Ectodermal cell (in vitro differentiated cells): ENCODE data around the gene AGGF1.

Experiments
- H3K27ac ChIP-seq: 2 replicates; pipeline ENCODE4 v1.7.0; 2013; ENCODE audit warnings: mild to moderate bottlenecking, low read depth, low read length; ENCODE audit not compliant: insufficient read depth, poor library complexity, severe bottlenecking
- H3K27me3 ChIP-seq: 2 replicates; pipeline ENCODE4 v1.7.0; 2013; ENCODE audit warnings: mild to moderate bottlenecking, low read length; ENCODE audit not compliant: insufficient read depth, control insufficient read depth, poor library complexity, severe bottlenecking
- H3K36me3 ChIP-seq: one replicate; pipeline ENCODE4 v1.7.0; 2013; ENCODE audit warnings: low read length; ENCODE audit not compliant: control insufficient read depth, insufficient read depth
- H3K4me1 ChIP-seq: one replicate; pipeline ENCODE4 v1.7.0; 2013; ENCODE audit warnings: low read length; ENCODE audit not compliant: control insufficient read depth, insufficient read depth
- H3K4me3 ChIP-seq: 2 replicates; pipeline ENCODE4 v1.7.0; 2013; ENCODE audit warnings: low read depth, low read length, control low read depth; ENCODE audit not compliant: insufficient read depth
- H3K9me3 ChIP-seq: 2 replicates; pipeline ENCODE4 v1.7.0; 2013; ENCODE audit warnings: mild to moderate bottlenecking, low read length, moderate library complexity; ENCODE audit not compliant: control insufficient read depth
- WGBS, 2 experiments: methylation state at CpG; one replicate each; pipeline ENCODE4 v1.1.7; 2013; ENCODE audit warnings: missing lambda C conversion rate in 2 of 2; 5-methylcytosine and 5-hydroxymethylcytosine counted together

Gene AGGF1

GRCh38 chr5:77022511-77023417 lies 7.4 kb upstream of the AGGF1 start:
- 74 to 78% methylated on average over 7 of the region's 7 CpGs for WGBS, 2 experiments
- Histone ChIP-seq H3K36me3 (no peaks in the 10 kb centered on the region), H3K27ac (no peak overlapping the region)

DNA sequence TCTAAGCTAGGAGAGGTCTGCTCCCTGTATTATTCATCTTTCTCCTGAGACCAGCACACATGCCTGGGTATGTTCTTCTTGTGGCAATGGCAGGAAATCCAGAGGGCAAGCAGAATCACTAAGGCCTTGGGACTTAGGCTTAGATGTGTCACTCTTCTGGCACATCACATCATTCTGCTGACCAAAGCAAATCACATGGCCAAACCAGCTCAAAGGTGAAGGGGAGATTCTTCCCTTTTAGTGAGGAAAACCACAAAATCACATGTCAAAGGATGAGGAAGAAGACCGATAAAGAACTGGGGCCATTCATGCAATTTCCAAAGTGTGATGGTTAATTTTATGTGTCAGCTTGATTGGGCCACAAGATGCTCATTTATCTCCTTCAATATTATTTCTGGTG lies 5.7 kb upstream of the AGGF1 start:
- WGBS, 2 experiments, result 81 to 91% methylated on average over 1 of the region's 1 CpG
- no peaks in the 10 kb centered on the region for H3K9me3 ChIP-seq
- no peak overlapping the region for H3K27ac ChIP-seq
- H3K4me1 ChIP-seq, result no peaks in the 10 kb centered on the region
- H3K36me3 ChIP-seq, result no peaks in the 10 kb centered on the region
- H3K4me3 ChIP-seq, result no peak overlapping the region
- H3K27me3 ChIP-seq, result peaks cover 15% of the 10 kb centered on the region

More at GRCh38 chr5:77022511-77023417, 7.4 kb upstream of the AGGF1 start:
- Histone ChIP-seq H3K9me3 (no peaks in the 10 kb centered on the region), H3K4me3 (no peak overlapping the region), H3K27me3 (peaks cover 15% of the 10 kb centered on the region), H3K4me1 (no peaks in the 10 kb centered on the region)

DNA sequence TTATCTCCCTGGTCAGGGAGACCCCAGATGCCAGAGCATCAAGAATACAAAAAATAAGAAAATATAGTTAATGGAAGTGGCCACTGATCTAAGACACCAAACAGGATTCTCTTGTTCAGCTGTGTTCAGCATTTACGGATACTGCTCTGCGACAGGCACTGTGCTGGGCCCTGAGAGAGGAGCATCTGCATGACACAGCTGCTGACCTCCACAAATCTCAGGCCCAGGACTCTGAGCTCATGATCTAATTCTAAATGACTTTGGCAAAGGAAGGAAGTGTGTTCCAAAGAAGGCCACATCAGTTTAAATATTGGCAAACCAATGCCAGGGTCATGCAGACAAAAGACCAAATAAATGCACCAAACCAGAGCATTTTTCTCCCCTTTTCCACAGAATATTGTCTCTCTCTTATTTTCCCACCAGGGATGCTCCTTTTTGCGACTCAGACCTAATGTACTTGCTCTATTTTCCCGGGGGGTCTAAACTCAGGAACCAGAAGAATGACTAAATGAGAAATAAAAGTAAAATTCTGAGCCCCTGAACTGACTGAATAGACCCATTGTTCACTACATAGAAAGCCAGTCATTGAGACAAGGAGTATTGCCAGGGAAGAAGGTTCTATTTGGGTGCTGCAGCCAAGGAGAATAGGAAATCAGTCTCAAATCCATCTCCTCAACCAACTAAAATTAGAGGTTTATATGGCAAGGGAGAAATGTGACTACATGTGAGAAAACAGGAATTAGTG lies 1.4 kb upstream of the AGGF1 start:
- Histone ChIP-seq H3K4me1 (no peaks in the 10 kb centered on the region), H3K27me3 (peaks cover 15% of the 10 kb centered on the region), H3K36me3 (no peaks in the 10 kb centered on the region), H3K27ac (no peak overlapping the region), H3K4me3 (no peak overlapping the region), H3K9me3 (no peaks in the 10 kb centered on the region)
- WGBS, 2 experiments, result 96 to 98% methylated on average over 4 of the region's 4 CpGs

GRCh38 chr5:77029376-77029885 lies 773 bp upstream of the AGGF1 start:
- WGBS, 2 experiments, result 95 to 100% methylated on average over 2 of the region's 2 CpGs
- H3K4me1 ChIP-seq, result no peaks in the 10 kb centered on the region
- H3K36me3 ChIP-seq, result no peaks in the 10 kb centered on the region
- H3K9me3 ChIP-seq, result no peaks in the 10 kb centered on the region
- no peak overlapping the region for H3K27ac ChIP-seq
- peaks cover 10% of the 10 kb centered on the region for H3K27me3 ChIP-seq
- H3K4me3 ChIP-seq, result no peak overlapping the region

GRCh38 chr5:77031891-77032290 lies 1.7 kb downstream of the AGGF1 start:
- 100% methylated on average over 3 of the region's 3 CpGs for WGBS, 2 experiments
- Histone ChIP-seq H3K4me3 (no peak overlapping the region), H3K27me3 (peaks cover 4% of the 10 kb centered on the region)

GRCh38 chr5:77032635-77033034 lies 2.4 kb downstream of the AGGF1 start:
- Histone ChIP-seq H3K36me3 (peaks cover 10% of the 10 kb centered on the region), H3K27me3 (no peaks in the 10 kb centered on the region), H3K27ac (no peak overlapping the region), H3K4me1 (no peaks in the 10 kb centered on the region), H3K9me3 (no peaks in the 10 kb centered on the region), H3K4me3 (no peak overlapping the region)
- 89 to 92% methylated on average over 3 to 4 of the region's 4 CpGs for WGBS, 2 experiments

More at GRCh38 chr5:77031891-77032290, 1.7 kb downstream of the AGGF1 start:
- Histone ChIP-seq H3K4me1 (no peaks in the 10 kb centered on the region), H3K27ac (no peak overlapping the region), H3K36me3 (peaks cover 6% of the 10 kb centered on the region), H3K9me3 (no peaks in the 10 kb centered on the region)

DNA sequence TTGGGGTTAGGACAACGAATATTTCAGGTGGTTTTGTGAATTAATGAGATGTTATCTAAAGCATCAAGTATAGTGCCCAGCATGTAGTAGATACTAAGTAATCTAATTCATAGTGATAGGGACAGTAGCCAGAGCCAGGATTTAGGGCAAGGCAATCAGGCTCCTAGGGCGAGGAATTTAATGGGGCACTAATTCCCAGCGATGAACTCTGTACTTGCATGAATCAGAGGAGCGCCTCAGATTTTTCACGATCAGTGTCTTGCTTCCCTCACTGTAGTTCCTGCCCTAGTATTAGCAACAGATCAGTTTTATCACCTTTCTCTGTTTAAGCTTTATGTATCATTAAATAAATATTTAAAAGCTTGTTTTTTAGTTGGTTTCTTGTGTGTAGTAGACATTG lies 3.1 kb downstream of the AGGF1 start:
- Histone ChIP-seq H3K9me3 (no peaks in the 10 kb centered on the region), H3K27ac (no peak overlapping the region), H3K27me3 (no peaks in the 10 kb centered on the region), H3K4me3 (no peak overlapping the region), H3K4me1 (no peaks in the 10 kb centered on the region), H3K36me3 (peaks cover 16% of the 10 kb centered on the region)
- WGBS, 2 experiments, result 94 to 97% methylated on average over 5 of the region's 5 CpGs

GRCh38 chr5:77035950-77036349 lies 5.7 kb downstream of the AGGF1 start:
- no peaks in the 10 kb centered on the region for H3K27me3 ChIP-seq
- H3K9me3 ChIP-seq, result no peaks in the 10 kb centered on the region
- WGBS, 2 experiments, result 92% methylated on average over 1 of the region's 1 CpG; no CpG with 5 or more reads in 1 of the 2 experiments
- peaks cover 22% of the 10 kb centered on the region for H3K36me3 ChIP-seq
- no peak overlapping the region for H3K27ac ChIP-seq
- H3K4me3 ChIP-seq, result no peak overlapping the region
- no peaks in the 10 kb centered on the region for H3K4me1 ChIP-seq

DNA sequence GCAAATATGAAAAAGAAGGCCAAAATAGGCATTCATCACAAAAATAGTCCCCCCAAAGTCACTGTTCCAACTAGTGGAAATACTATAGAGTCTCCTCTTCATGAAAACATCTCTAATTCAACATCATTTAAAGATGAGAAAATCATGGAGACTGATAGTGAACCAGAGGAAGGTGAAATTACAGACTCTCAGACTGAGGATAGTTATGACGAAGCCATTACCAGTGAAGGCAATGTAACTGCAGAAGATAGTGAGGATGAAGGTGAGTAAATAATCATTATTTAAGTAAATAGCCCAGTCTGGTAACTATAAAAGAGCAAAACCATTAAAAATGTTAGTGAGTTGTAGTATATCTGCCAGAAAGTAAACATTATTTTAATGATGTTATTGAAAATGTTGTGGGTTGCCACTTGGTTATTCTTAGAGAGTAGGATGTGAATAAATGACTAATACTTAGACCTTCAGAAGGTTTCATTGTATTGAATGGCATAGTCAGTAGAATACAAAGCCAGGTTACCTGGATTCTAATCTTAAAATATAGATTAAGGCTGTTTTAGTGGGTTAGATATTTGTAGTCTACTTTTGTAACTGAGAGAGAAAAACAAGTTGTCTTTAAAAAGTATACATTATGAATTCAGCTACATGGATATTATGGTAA lies 16.3 kb downstream of the AGGF1 start:
- H3K4me1 ChIP-seq, result no peaks in the 10 kb centered on the region
- peaks cover 11% of the 10 kb centered on the region for H3K36me3 ChIP-seq
- no peaks in the 10 kb centered on the region for H3K9me3 ChIP-seq
- H3K4me3 ChIP-seq, result no peak overlapping the region
- no peaks in the 10 kb centered on the region for H3K27me3 ChIP-seq
- 92 to 100% methylated on average over 1 of the region's 1 CpG for WGBS, 2 experiments
- H3K27ac ChIP-seq, result no peak overlapping the region

DNA sequence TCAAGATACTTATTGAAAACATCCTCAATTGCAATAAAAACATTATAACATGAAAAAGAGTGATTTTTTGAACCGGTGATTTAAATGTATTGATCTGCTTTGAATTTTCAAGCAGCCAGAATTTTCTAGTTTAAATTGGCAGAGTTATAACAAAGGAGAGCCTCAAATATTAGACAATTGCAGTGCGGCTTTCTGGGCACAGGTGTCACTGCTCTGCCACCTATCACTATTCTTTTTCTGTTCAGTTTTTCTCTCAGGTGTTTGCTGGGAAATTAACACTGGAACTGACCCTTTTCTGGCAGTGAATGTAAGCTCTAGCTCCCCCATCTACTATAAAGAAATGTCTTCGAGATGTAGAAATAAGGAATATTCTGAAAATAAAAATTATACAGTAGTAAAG lies 33.8 kb downstream of the AGGF1 start:
- Histone ChIP-seq H3K27me3 (no peaks in the 10 kb centered on the region), H3K9me3 (no peaks in the 10 kb centered on the region), H3K4me3 (no peak overlapping the region), H3K27ac (no peak overlapping the region), H3K36me3 (peaks cover 26% of the 10 kb centered on the region), H3K4me1 (no peaks in the 10 kb centered on the region)
- WGBS, 2 experiments, result 95 to 100% methylated on average over 2 of the region's 3 CpGs
